Measurements from ENCODE around the gene KIAA1328. TPM values are rescaled to one million over a fixed set of nuclear protein-coding genes. Genes with fewer than 3 reads are reported as not detected.

KIAA1328 gene
- total and polyA plus RNA-seq, 5 donors = 2.6 to 9.7 (median 7.5) TPM

DNA sequence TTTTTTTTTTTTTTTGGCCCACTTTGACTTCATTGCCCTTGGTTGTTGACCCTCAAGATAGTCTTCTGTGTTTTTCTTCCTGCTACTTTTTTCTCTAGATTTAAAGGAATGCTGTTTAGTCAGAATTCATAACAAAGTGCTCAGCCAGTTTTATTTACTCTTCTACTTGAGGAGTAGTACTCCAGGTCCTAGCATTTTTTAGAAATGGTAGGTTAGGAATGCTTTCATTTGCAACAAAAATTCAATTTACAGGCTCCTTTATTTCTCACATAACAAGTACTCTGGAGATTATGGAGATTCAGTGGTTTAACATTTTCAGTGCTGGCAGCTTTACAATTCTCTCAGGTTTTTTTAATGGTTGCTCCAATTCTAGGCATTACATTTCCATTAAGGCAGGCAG, 58.2 kb downstream of the KIAA1328 start:
- Histone ChIP-seq H3K4me1 (ENCODE audit: control insufficient read depth, insufficient read depth, low read length) (peaks cover 1% of the 10 kb centered on the region), H3K27ac (ENCODE audit: low read length) (no peak overlapping the region), H3K4me3 (ENCODE audit: low read length) (no peak overlapping the region), H3K9me3 (ENCODE audit: control insufficient read depth, low read length) (no peaks in the 10 kb centered on the region), H3K27me3 (ENCODE audit: control insufficient read depth, insufficient read depth) (no peaks in the 10 kb centered on the region)
- intact Hi-C loops (cut with DNase I) = no loop called here
- ATAC-seq = no peak
- no peak for DNase-seq

DNA sequence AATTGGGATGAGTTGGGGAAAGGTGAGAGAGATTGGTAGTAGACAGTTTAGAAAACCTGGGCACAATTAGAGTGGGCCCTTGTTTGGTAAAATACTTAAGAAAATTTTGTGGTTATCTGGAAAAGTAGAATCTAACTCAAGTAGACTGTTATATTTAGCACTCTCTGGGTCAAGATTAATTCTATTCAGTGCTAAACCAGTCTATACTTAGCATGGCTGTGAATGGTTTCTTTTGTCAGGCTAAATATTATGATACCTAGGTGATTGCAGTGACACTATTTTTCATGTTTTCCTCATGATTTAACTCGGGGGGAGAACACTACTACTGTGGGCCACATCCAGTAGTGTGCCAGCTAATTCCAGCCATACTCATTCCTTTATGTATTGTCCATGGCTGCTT, 58.9 kb downstream of the KIAA1328 start:
- Histone ChIP-seq H3K4me3 (ENCODE audit: low read length) (no peak overlapping the region), H3K27ac (ENCODE audit: low read length) (no peak overlapping the region), H3K9me3 (ENCODE audit: control insufficient read depth, low read length) (no peaks in the 10 kb centered on the region), H3K4me1 (ENCODE audit: control insufficient read depth, insufficient read depth, low read length) (peaks cover 1% of the 10 kb centered on the region), H3K27me3 (ENCODE audit: control insufficient read depth, insufficient read depth) (no peaks in the 10 kb centered on the region)
- intact Hi-C loops (cut with DNase I) = no loop called here
- peak in 1 of 2 donors; percentile 31 for ATAC-seq
- DNase-seq = no peak
- WGBS = 49% methylated on average over 1 of the region's 1 CpG

DNA sequence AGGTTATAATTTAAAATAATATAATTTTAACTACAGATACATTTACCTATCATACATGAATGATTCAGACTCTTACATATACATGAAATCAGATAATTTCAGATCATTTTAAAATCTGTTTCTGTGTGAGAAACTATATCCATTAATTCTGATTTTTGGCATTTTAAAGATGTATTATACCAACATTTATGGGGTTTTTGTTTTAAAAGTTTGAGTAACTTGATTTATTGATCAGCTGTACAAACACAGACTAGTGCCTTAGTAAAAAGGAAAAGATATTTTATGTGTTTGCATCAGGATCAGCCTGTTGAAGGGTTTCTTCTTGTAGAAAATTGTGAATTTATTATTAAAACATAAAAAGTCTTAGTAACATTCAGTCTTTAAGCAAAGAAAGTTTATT, 59.9 kb downstream of the KIAA1328 start:
- ATAC-seq (no peak), DNase-seq (no peak)
- no peaks in the 10 kb centered on the region for H3K9me3 ChIP-seq (ENCODE audit: control insufficient read depth, low read length)
- no peak overlapping the region for H3K27ac ChIP-seq (ENCODE audit: low read length)
- H3K4me1 ChIP-seq (ENCODE audit: control insufficient read depth, insufficient read depth, low read length) = peaks cover 1% of the 10 kb centered on the region
- intact Hi-C loops (cut with DNase I) = no loop called here
- H3K27me3 ChIP-seq (ENCODE audit: control insufficient read depth, insufficient read depth) = no peaks in the 10 kb centered on the region
- H3K4me3 ChIP-seq (ENCODE audit: low read length) = no peak overlapping the region

DNA sequence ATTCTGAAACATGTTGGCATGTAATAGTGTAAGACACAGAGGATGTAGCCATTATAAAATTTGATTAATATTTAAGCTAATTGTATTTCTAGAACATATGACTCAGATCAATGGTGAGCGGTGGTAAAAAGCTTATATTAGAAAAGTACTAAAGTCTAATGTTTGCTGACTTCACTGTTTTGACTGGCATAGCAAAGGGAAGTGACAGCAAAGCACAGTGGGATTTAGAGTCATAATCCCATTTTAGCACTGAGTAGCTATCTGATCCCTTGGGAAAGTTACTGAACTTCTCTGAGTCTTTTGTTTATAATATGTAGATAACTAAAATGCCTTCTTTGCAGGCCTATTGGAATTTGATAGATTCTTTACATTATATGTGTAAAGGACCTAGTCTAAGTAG, 60.4 kb downstream of the KIAA1328 start:
- DNase-seq (no peak), ATAC-seq (peak in 1 of 2 donors; percentile 59)
- H3K27me3 ChIP-seq (ENCODE audit: control insufficient read depth, insufficient read depth) = no peaks in the 10 kb centered on the region
- H3K9me3 ChIP-seq (ENCODE audit: control insufficient read depth, low read length) = no peaks in the 10 kb centered on the region
- 79% methylated on average over 1 of the region's 1 CpG for WGBS
- H3K4me1 ChIP-seq (ENCODE audit: control insufficient read depth, insufficient read depth, low read length) = peaks cover 1% of the 10 kb centered on the region
- no peak overlapping the region for H3K27ac ChIP-seq (ENCODE audit: low read length)
- intact Hi-C loops (cut with DNase I) = no loop called here
- H3K4me3 ChIP-seq (ENCODE audit: low read length) = no peak overlapping the region

DNA sequence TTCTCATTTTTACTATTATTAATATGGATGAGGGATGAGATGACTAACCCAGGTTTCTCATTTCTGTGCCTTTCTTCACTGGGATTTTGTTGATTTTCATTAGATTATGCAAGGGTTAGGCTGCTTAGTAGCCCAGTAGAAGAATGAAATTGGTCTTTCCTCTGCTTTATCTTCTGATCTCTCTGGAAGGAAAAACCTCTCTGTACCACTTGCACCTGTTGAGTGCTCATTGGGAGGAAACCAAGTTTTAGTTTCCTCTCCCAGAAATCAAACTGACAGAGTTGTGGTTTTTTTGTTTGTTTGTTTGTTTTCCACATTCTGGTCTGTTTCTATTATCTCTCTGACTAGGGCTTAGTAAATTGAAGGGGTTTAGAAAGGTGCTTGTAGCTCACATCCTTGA, 60.8 kb downstream of the KIAA1328 start:
- no peak for DNase-seq
- no peaks in the 10 kb centered on the region for H3K9me3 ChIP-seq (ENCODE audit: control insufficient read depth, low read length)
- intact Hi-C loops (cut with DNase I) = no loop called here
- no peak overlapping the region for H3K4me3 ChIP-seq (ENCODE audit: low read length)
- no peak for ATAC-seq
- H3K27me3 ChIP-seq (ENCODE audit: control insufficient read depth, insufficient read depth) = no peaks in the 10 kb centered on the region
- H3K4me1 ChIP-seq (ENCODE audit: control insufficient read depth, insufficient read depth, low read length) = peaks cover 1% of the 10 kb centered on the region
- H3K27ac ChIP-seq (ENCODE audit: low read length) = no peak overlapping the region

DNA sequence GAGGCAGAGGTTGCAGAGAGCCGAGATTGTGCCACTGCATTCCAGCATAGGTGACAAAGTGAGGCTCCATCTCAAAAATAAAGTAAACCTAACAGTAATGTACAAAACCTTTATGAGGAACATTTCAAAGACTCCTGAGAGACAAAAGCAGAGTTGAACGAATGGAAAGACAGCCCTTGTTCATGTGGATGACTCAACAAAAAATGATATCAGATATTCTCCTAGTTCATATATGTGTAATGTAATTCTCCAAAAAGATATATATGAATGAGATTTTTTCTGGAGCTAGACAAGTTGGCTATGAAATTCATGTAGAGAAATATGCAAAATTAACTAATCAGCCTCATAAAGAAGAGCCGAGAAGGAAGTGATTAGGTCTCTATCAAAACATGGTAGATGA, 61.7 kb downstream of the KIAA1328 start:
- Histone ChIP-seq H3K27me3 (ENCODE audit: control insufficient read depth, insufficient read depth) (no peaks in the 10 kb centered on the region), H3K4me1 (ENCODE audit: control insufficient read depth, insufficient read depth, low read length) (peaks cover 1% of the 10 kb centered on the region), H3K27ac (ENCODE audit: low read length) (no peak overlapping the region), H3K9me3 (ENCODE audit: control insufficient read depth, low read length) (no peaks in the 10 kb centered on the region), H3K4me3 (ENCODE audit: low read length) (no peak overlapping the region)
- no peak for ATAC-seq
- DNase-seq = no peak
- intact Hi-C loops (cut with DNase I) = no loop called here
- 93% methylated on average over 3 of the region's 3 CpGs for WGBS

DNA sequence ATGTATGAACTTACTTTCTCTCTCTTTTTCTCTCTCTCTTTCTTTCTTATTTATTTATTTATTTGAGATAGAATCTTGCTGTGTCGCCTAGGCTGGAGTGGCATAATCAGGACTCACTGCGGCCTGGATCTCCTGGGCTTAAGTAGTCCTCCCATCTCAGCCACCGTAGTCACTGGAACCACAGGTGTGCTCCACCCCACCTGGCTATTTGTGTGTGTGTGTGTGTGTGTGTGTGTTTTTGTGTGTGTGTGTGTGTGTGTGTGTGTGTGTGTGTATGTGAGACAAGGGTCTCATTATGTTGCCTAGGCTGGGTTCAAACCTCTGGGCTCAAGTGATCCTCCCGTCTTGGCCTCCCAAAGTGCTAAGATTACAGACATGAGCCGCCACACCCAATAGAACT, 64.3 kb downstream of the KIAA1328 start:
- H3K9me3 ChIP-seq (ENCODE audit: control insufficient read depth, low read length) = no peaks in the 10 kb centered on the region
- ATAC-seq (no peak), DNase-seq (no peak)
- H3K4me1 ChIP-seq (ENCODE audit: control insufficient read depth, insufficient read depth, low read length) = peaks cover 1% of the 10 kb centered on the region
- H3K27me3 ChIP-seq (ENCODE audit: control insufficient read depth, insufficient read depth) = no peaks in the 10 kb centered on the region
- 86% methylated on average over 5 of the region's 5 CpGs for WGBS
- H3K4me3 ChIP-seq (ENCODE audit: low read length) = no peak overlapping the region
- no peak overlapping the region for H3K27ac ChIP-seq (ENCODE audit: low read length)
- intact Hi-C loops (cut with DNase I) = no loop called here

DNA sequence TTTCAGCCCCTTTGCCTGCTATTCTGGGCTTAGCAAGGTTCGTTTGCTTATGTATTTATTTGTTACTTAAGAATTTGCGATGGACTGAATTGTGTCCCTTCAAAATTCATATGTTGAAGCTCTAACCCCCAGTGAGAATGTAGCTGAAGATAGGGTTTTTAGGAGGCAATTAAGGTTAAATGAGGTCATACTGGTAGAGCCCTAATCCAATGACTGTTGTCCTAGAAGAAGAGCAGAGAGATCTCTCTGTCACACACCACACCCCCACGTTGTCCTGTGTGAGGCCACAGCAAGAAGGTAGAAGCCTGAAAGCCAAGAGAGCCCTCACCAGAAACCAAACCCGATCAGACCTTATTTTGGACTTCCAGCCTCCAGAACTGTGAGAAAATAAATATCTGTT, 66.7 kb downstream of the KIAA1328 start:
- 90% methylated on average over 4 of the region's 4 CpGs for WGBS
- DNase-seq = no peak
- Histone ChIP-seq H3K9me3 (ENCODE audit: control insufficient read depth, low read length) (no peaks in the 10 kb centered on the region), H3K4me1 (ENCODE audit: control insufficient read depth, insufficient read depth, low read length) (peaks cover 1% of the 10 kb centered on the region), H3K27ac (ENCODE audit: low read length) (no peak overlapping the region), H3K27me3 (ENCODE audit: control insufficient read depth, insufficient read depth) (no peaks in the 10 kb centered on the region), H3K4me3 (ENCODE audit: low read length) (no peak overlapping the region)
- ATAC-seq = no peak
- intact Hi-C loops (cut with DNase I) = no loop called here

DNA sequence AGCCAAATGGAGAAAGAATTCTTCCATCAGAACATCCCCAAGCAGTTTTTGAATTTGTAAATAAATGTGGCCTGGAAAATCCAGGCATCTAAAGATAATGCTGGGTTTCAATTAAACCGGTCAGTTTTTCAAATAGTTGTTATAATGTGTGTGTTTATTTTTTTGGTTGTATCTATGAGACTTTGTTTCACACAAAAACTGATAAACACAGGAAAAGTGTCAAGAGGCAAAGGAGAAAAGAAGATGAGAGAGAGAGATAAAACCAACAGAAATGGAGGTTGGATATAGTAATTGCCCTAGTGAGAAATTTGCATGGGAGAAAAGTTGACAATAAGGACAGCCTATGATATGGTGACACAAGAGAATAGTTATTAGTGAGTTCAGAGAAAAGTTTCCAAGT, 68.3 kb downstream of the KIAA1328 start:
- Histone ChIP-seq H3K4me3 (ENCODE audit: low read length) (no peak overlapping the region), H3K27me3 (ENCODE audit: control insufficient read depth, insufficient read depth) (no peaks in the 10 kb centered on the region), H3K4me1 (ENCODE audit: control insufficient read depth, insufficient read depth, low read length) (no peaks in the 10 kb centered on the region), H3K27ac (ENCODE audit: low read length) (no peak overlapping the region), H3K9me3 (ENCODE audit: control insufficient read depth, low read length) (no peaks in the 10 kb centered on the region)
- 87% methylated on average over 1 of the region's 1 CpG for WGBS
- ATAC-seq (no peak), DNase-seq (no peak)
- intact Hi-C loops (cut with DNase I) = no loop called here

DNA sequence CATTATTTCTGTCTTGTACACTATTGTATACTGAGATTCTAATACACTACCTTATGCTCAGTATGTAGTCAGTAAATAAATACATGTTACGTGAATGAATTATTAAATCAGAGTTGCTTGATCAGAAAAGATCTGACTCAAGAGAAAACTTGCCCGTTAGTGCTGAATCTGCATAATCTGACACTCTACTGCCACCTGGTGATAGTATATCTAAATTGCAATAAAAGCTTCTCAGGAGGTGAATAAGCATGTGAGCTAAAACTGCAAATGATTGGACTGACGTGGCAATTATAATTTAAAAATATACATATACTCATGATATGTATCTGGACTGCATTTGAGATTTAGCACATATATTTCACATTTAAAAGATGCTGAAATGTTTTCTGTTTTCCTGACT, 70.4 kb downstream of the KIAA1328 start:
- WGBS = 90% methylated on average over 3 of the region's 3 CpGs
- H3K9me3 ChIP-seq (ENCODE audit: control insufficient read depth, low read length) = no peaks in the 10 kb centered on the region

DNA sequence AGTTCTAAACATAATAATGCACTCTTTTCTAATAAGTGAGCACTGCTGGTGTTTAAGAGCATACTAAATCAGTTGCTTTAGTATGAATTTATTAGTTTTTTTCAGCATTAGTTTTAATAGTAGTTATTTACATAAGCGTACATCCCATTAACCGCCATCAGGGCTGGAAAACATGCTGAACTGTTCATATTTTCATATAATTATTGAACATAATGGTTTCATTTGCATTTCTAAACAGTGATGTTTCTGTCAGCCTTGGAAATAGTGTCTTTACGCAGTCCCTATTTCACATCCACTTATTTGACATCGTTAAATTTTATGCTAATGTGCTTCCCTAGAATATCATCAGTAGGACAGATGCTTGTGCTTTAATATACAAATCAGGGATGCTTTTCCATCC, 71.5 kb downstream of the KIAA1328 start:
- no peak overlapping the region for H3K4me3 ChIP-seq (ENCODE audit: low read length)
- over 99% methylated on average over 4 of the region's 4 CpGs for WGBS
- no peak for DNase-seq
- H3K4me1 ChIP-seq (ENCODE audit: control insufficient read depth, insufficient read depth, low read length) = no peaks in the 10 kb centered on the region
- H3K27me3 ChIP-seq (ENCODE audit: control insufficient read depth, insufficient read depth) = no peaks in the 10 kb centered on the region
- no peak for ATAC-seq
- H3K27ac ChIP-seq (ENCODE audit: low read length) = no peak overlapping the region
- intact Hi-C loops (cut with DNase I) = no loop called here
- no peaks in the 10 kb centered on the region for H3K9me3 ChIP-seq (ENCODE audit: control insufficient read depth, low read length)

More for the DNA sequence above, 70.4 kb downstream of the KIAA1328 start:
- intact Hi-C loops (cut with DNase I) = no loop called here
- Histone ChIP-seq H3K4me1 (ENCODE audit: control insufficient read depth, insufficient read depth, low read length) (no peaks in the 10 kb centered on the region), H3K27ac (ENCODE audit: low read length) (no peak overlapping the region), H3K27me3 (ENCODE audit: control insufficient read depth, insufficient read depth) (no peaks in the 10 kb centered on the region), H3K4me3 (ENCODE audit: low read length) (no peak overlapping the region)
- DNase-seq (no peak), ATAC-seq (no peak)

DNA sequence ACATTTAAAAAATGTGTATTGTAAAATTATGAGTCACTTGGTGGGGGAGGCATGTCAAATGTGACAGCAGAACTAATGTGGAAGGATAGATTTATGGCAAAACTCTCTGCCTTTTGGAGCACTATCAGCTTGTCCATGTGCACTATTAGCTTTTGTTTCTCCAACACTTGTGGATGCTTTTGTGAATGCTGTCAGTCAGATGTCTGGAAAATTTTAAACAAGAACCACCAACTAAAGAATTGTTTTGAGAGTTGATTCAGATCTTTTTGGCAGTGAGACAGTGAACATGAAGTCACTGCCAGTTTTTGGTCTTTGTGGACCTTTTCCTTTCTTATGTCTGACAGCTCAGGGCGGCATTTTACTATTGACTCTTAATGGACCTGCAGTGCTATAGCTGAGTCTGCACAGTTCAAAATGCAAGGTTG, 72.4 kb downstream of the KIAA1328 start:
- H3K4me1 ChIP-seq (ENCODE audit: control insufficient read depth, insufficient read depth, low read length) = no peaks in the 10 kb centered on the region
- WGBS = 60% methylated on average over 1 of the region's 1 CpG
- ATAC-seq (no peak), DNase-seq (no peak)
- intact Hi-C loops (cut with DNase I) = no loop called here
- no peaks in the 10 kb centered on the region for H3K9me3 ChIP-seq (ENCODE audit: control insufficient read depth, low read length)
- H3K27ac ChIP-seq (ENCODE audit: low read length) = no peak overlapping the region
- no peak overlapping the region for H3K4me3 ChIP-seq (ENCODE audit: low read length)
- H3K27me3 ChIP-seq (ENCODE audit: control insufficient read depth, insufficient read depth) = no peaks in the 10 kb centered on the region
